Measurements from ENCODE around the gene KCTD2. TPM values are rescaled to one million over a fixed set of nuclear protein-coding genes. Genes with fewer than 3 reads are reported as not detected.
"Not testable (repeated sequence)": the region's sequence is repeated elsewhere in the genome, so short reads cannot be mapped to it uniquely, and the experiment has no call there.

The KCTD2 gene
- total and polyA plus RNA-seq, 2 experiments from 2014 or later = 12.7 to 19.1 TPM

DNA sequence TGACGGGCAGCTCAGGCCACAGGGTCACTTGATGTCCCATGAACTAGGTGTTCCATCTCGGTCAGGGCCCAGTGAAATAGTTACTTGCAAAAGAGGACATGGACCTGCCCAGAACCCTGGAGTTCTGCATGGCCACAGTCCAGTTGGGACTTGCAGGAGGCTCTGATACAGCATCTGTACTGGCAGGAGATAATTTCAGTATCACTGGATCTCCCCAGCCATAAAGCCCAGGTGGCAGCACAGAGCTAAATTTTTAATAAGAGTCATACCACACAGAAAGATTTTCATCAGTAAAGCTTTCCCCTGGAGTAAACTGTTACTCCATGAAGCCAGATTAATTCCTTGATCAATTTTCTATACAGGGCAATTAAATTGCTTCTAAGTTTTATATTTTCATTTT, 22.8 kb downstream of the KCTD2 start:
- WGBS (ENCODE audit: low lambda C conversion rate, missing lambda C conversion rate) = 98% methylated on average over 2 of the region's 2 CpGs
- H3K79me2 ChIP-seq = no peaks in the 10 kb centered on the region
- H3K4me1 ChIP-seq (ENCODE audit: insufficient read depth) = peaks cover 7% of the 10 kb centered on the region
- no peaks in the 10 kb centered on the region for H3K9me3 ChIP-seq (ENCODE audit: low read depth)
- H3K4me2 ChIP-seq = no peak overlapping the region
- no peaks in the 10 kb centered on the region for H4K20me1 ChIP-seq (ENCODE audit: insufficient read depth, poor library complexity, severe bottlenecking)
- TF ChIP-seq EZH2phosphoT487 (IDR thresholded peaks at IDR 0.05; ENCODE audit: low read depth, severe bottlenecking, unreplicated experiment) = no peak
- peak; percentile 32 for TF ChIP-seq CTCF (IDR thresholded peaks at IDR 0.05; ENCODE audit: poor library complexity)
- no peak for TF ChIP-seq EZH2 (IDR thresholded peaks at IDR 0.05; ENCODE audit: borderline replicate concordance)
- no peak for DNase-seq (ENCODE audit: low spot score)
- no peak overlapping the region for H3K27ac ChIP-seq
- H3K4me3 ChIP-seq = no peak overlapping the region
- no peaks in the 10 kb centered on the region for H3K9me2 ChIP-seq (replicated peaks; ENCODE audit: insufficient read depth)
- no peak overlapping the region for H2AFZ ChIP-seq
- H3K36me3 ChIP-seq (replicated peaks; ENCODE audit: insufficient read depth, low read depth) = no peaks in the 10 kb centered on the region
- no peaks in the 10 kb centered on the region for H3K27me3 ChIP-seq

- H3K4me3 ChIP-seq; H2AFZ ChIP-seq; H3K4me1 ChIP-seq (ENCODE audit: insufficient read depth); H3K36me3 ChIP-seq (replicated peaks; ENCODE audit: insufficient read depth, low read depth); H3K9me2 ChIP-seq (replicated peaks; ENCODE audit: insufficient read depth); H3K4me2 ChIP-seq; DNase-seq (ENCODE audit: low spot score); H3K79me2 ChIP-seq; H3K27ac ChIP-seq; H4K20me1 ChIP-seq (ENCODE audit: insufficient read depth, poor library complexity, severe bottlenecking); H3K9me3 ChIP-seq (ENCODE audit: low read depth); H3K27me3 ChIP-seq: not testable (repeated sequence)
- 83% methylated on average over 8 of the region's 8 CpGs for WGBS (ENCODE audit: low lambda C conversion rate, missing lambda C conversion rate)
Measured at GRCh38 chr17:75071478-75072271, 24.6 kb downstream of the KCTD2 start.

- H3K9me2 ChIP-seq (replicated peaks; ENCODE audit: insufficient read depth); H2AFZ ChIP-seq; H3K36me3 ChIP-seq (replicated peaks; ENCODE audit: insufficient read depth, low read depth); H4K20me1 ChIP-seq (ENCODE audit: insufficient read depth, poor library complexity, severe bottlenecking); H3K79me2 ChIP-seq; H3K27me3 ChIP-seq; H3K4me2 ChIP-seq; DNase-seq (ENCODE audit: low spot score); H3K4me3 ChIP-seq; H3K9me3 ChIP-seq (ENCODE audit: low read depth); H3K27ac ChIP-seq: not testable (repeated sequence)
- WGBS (ENCODE audit: low lambda C conversion rate, missing lambda C conversion rate) = 95% methylated on average over 5 of the region's 5 CpGs
- H3K4me1 ChIP-seq (ENCODE audit: insufficient read depth) = peaks cover 12% of the 10 kb centered on the region
Measured at GRCh38 chr17:75072909-75073308, 25.9 kb downstream of the KCTD2 start.

DNA sequence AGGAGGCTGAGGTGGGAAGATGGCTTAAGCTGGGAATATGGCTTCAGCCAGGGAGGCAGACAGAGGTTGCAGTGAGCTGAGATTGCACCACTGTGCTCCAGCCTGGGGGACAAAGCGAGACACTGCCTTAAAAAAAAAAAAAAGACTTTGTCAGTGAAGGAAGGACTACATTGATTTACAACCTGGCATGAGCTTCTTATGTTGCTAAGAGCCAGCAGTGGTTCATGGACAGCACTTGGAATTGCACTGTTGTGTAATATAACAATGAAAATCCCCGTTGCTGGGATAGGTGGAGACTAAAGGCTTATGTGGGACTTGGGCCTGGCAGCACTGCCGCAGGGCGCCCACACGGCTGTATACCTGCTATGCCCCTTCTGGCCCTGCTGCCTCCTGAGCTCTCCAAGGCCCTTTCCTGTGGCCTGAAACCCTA, 26.6 kb downstream of the KCTD2 start:
- Histone ChIP-seq H4K20me1 (ENCODE audit: insufficient read depth, poor library complexity, severe bottlenecking) (no peaks in the 10 kb centered on the region), H3K9me3 (ENCODE audit: low read depth) (no peaks in the 10 kb centered on the region), H3K27me3 (no peaks in the 10 kb centered on the region), H3K4me1 (ENCODE audit: insufficient read depth) (peaks cover 19% of the 10 kb centered on the region), H3K27ac (peak overlapping the region; percentile 67), H3K4me3 (no peak overlapping the region), H3K36me3 (replicated peaks; ENCODE audit: insufficient read depth, low read depth) (no peaks in the 10 kb centered on the region), H2AFZ (no peak overlapping the region), H3K79me2 (no peaks in the 10 kb centered on the region), H3K4me2 (no peak overlapping the region), H3K9me2 (replicated peaks; ENCODE audit: insufficient read depth) (no peaks in the 10 kb centered on the region)
- WGBS (ENCODE audit: low lambda C conversion rate, missing lambda C conversion rate) = 60% methylated on average over 5 of the region's 5 CpGs
- TF ChIP-seq EZH2 (IDR thresholded peaks at IDR 0.05; ENCODE audit: borderline replicate concordance) = no peak
- TF ChIP-seq CTCF (IDR thresholded peaks at IDR 0.05; ENCODE audit: poor library complexity) = no peak
- TF ChIP-seq EZH2phosphoT487 (IDR thresholded peaks at IDR 0.05; ENCODE audit: low read depth, severe bottlenecking, unreplicated experiment) = no peak
- peak; percentile 65 for DNase-seq (ENCODE audit: low spot score)

Measured in hepatocyte (in vitro differentiated cells).